ENCODE data around the gene KLF16.

GRCh38 chr19:1907563-1908363 is 44.4 kb upstream of the KLF16 start:
- TF ChIP-seq CTCF (IDR thresholded peaks at IDR 0.05) (no peak), ZFX (IDR thresholded peaks at IDR 0.05; ENCODE audit: borderline replicate concordance) (no peak)
